K562 (cell line): ENCODE data around the gene CAPZB.

Experiments
- CGGBP1 ChIP-seq: fragments of 250-450 bp; sonication (Bioruptor Pico); IDR thresholded peaks from 2 replicates; pipeline ENCODE4 v1.9.0; 2021; ENCODE audit warnings: mild to moderate bottlenecking
- CHD4 ChIP-seq: fragments of 200-600 bp; sonication (generic); IDR thresholded peaks from 3 replicates; pipeline ENCODE4 v1.6.1; 2012; ENCODE audit warnings: low read depth, mild to moderate bottlenecking, mixed read lengths, low read length, inconsistent platforms; ENCODE audit not compliant: insufficient read depth, insufficient replicate concordance, poor library complexity, severe bottlenecking
- CTCF ChIP-seq, 3 experiments: IDR thresholded peaks in 2 of 3; conservative IDR thresholded peaks in 1 of 3; 2 replicates each; pipeline ENCODE4 v1.5.1; 2011 to 2012; ENCODE audit warnings: low read length in 3 of 3, mild to moderate bottlenecking in 3 of 3, control low read depth in 2 of 3, improper control_type of control experiment in 1 of 3, inconsistent platforms in 1 of 3, low read depth in 1 of 3, mixed read lengths in 1 of 3, moderate library complexity in 1 of 3; ENCODE audit not compliant: insufficient read depth in 2 of 3
- FOSL1 ChIP-seq: fragments of 200-800 bp; sonication (Bioruptor generic); conservative IDR thresholded peaks from 2 replicates; pipeline ENCODE4 v1.6.1; 2016; ENCODE audit warnings: missing genetic modification characterization, missing compliant biosample characterization
- HDGF ChIP-seq: fragments of 450-650 bp; IDR thresholded peaks from 2 replicates; pipeline ENCODE4 v1.6.1; 2016
- HNRNPUL1 ChIP-seq: fragments of 200-400 bp; formaldehyde crosslinking; IDR thresholded peaks from 2 replicates; pipeline ENCODE4 v1.6.1; 2017; ENCODE audit warnings: low read length
- IRF2 ChIP-seq: sonication (generic); formaldehyde crosslinking; IDR thresholded peaks from 2 replicates; pipeline ENCODE4 v1.8.1; 2022; ENCODE audit warnings: mild to moderate bottlenecking, missing genetic modification reagents
- KLF16 ChIP-seq: IDR thresholded peaks from 2 replicates; pipeline ENCODE4 v1.6.1; 2016; ENCODE audit warnings: antibody characterized with exemption
- MYBL2 ChIP-seq, 2 experiments: fragments of 450-650 bp in 1 of 2; sonication (generic) in 1 of 2; formaldehyde crosslinking in 1 of 2; IDR thresholded peaks; 2 replicates each; pipeline versions ENCODE4 v1.6.1 to v1.8.1; 2017 to 2022; ENCODE audit warnings: borderline replicate concordance in 1 of 2, inconsistent platforms in 1 of 2, low read depth in 1 of 2, mild to moderate bottlenecking in 1 of 2, missing genetic modification reagents in 1 of 2, moderate library complexity in 1 of 2
- PATZ1 ChIP-seq: fragments of 250-450 bp; sonication (Bioruptor Pico); IDR thresholded peaks from 2 replicates; pipeline ENCODE4 v1.5.0; 2020; ENCODE audit warnings: mild to moderate bottlenecking, borderline replicate concordance
- RCOR1 ChIP-seq, 2 experiments: IDR thresholded peaks; 2 replicates each; pipeline ENCODE4 v1.6.1; 2012; ENCODE audit warnings: low read depth in 2 of 2, low read length in 2 of 2, borderline replicate concordance in 1 of 2, improper control_type of control experiment in 1 of 2
- ZNF12 ChIP-seq: sonication (generic); formaldehyde crosslinking; IDR thresholded peaks from 2 replicates; pipeline ENCODE4 v1.4.0; 2020; ENCODE audit warnings: mild to moderate bottlenecking, missing genetic modification reagents

- TF ChIP-seq FOSL1 (tag) (no peak), HNRNPUL1 (no peak), HDGF (no peak), IRF2 (CRISPR knock-in tag) (no peak), CGGBP1 (CRISPR knock-in tag) (no peak), CHD4 (no peak), CTCF (IDR thresholded peaks at IDR 0.05 in 2 of 3, conservative IDR thresholded peaks at IDR 0.05 in 1 of 3; ENCODE audit: insufficient read depth in 2 of 3, low read depth in 1 of 3, low read length in 3 of 3) (no peak), RCOR1 (IDR thresholded peaks at IDR 0.05; ENCODE audit: borderline replicate concordance in 1 of 2, low read depth in 2 of 2, low read length in 2 of 2) (no peak), KLF16 (no peak), PATZ1 (no peak), MYBL2 (IDR thresholded peaks at IDR 0.05; ENCODE audit: low read depth) (no peak), MYBL2 (CRISPR knock-in tag; IDR thresholded peaks at IDR 0.05; ENCODE audit: borderline replicate concordance) (no peak), ZNF12 (CRISPR knock-in tag) (no peak)
Measured at GRCh38 chr1:19481826-19482398, 3.4 kb downstream of the CAPZB start.
